Trophoblast cell (in vitro differentiated cells and primary cell): ENCODE data around the gene ABCB1.
A peak's percentile ranks its signal among the peaks of the same experiment; 100 is the strongest.
"Not testable (repeated sequence)": the region's sequence is repeated elsewhere in the genome, so short reads cannot be mapped to it uniquely, and the experiment has no call there.

Source experiments
- DNase-seq, 2 donors: peaks; one replicate each; pipeline ENCODE4 v3.0.0-alpha.2; 2016
- H2AFZ ChIP-seq: 2 replicates; pipeline ENCODE4 v1.6.1; 2013; ENCODE audit warnings: low read length, moderate library complexity, mild to moderate bottlenecking; ENCODE audit not compliant: insufficient read depth, poor library complexity
- H2AK5ac ChIP-seq: 2 replicates; pipeline ENCODE4 v1.6.1; 2013; ENCODE audit warnings: mild to moderate bottlenecking, low read length
- H2BK120ac ChIP-seq: 2 replicates; pipeline ENCODE4 v1.6.1; 2013; ENCODE audit warnings: low read length, mild to moderate bottlenecking, moderate library complexity; ENCODE audit not compliant: insufficient read depth, poor library complexity
- H2BK12ac ChIP-seq: 2 replicates; pipeline ENCODE4 v1.6.1; 2013; ENCODE audit warnings: mild to moderate bottlenecking, low read length, moderate library complexity
- H2BK5ac ChIP-seq: 2 replicates; pipeline ENCODE4 v1.6.1; 2013; ENCODE audit warnings: low read length, low read depth, moderate library complexity, mild to moderate bottlenecking; ENCODE audit not compliant: poor library complexity
- H3K14ac ChIP-seq: 2 replicates; pipeline ENCODE4 v1.6.1; 2013; ENCODE audit warnings: mild to moderate bottlenecking, low read length
- H3K18ac ChIP-seq: 2 replicates; pipeline ENCODE4 v1.6.1; 2013; ENCODE audit warnings: mild to moderate bottlenecking, low read length
- H3K23ac ChIP-seq: 2 replicates; pipeline ENCODE4 v1.6.1; 2013; ENCODE audit warnings: low read length
- H3K27ac ChIP-seq: 2 replicates; pipeline ENCODE4 v1.5.1; 2013; ENCODE audit warnings: low read depth, mild to moderate bottlenecking, inconsistent platforms, low read length, moderate library complexity
- H3K27me3 ChIP-seq: 2 replicates; pipeline ENCODE4 v1.6.1; 2013; ENCODE audit warnings: inconsistent platforms, mild to moderate bottlenecking, low read length, moderate library complexity; ENCODE audit not compliant: insufficient read depth
- H3K36me3 ChIP-seq, 2 experiments: 1 replicate in 1 of 2; 2 replicates in 1 of 2; pipeline ENCODE4 v1.6.1; 2013; ENCODE audit warnings: low read length in 2 of 2, mild to moderate bottlenecking in 2 of 2, moderate library complexity in 1 of 2; ENCODE audit not compliant: insufficient read depth in 2 of 2, control insufficient read depth in 1 of 2
- H3K4ac ChIP-seq: 2 replicates; pipeline ENCODE4 v1.6.1; 2013; ENCODE audit warnings: low read depth, mild to moderate bottlenecking, low read length, moderate library complexity
- H3K4me1 ChIP-seq, 2 experiments: 1 replicate in 1 of 2; 2 replicates in 1 of 2; pipeline ENCODE4 v1.6.1; 2013; ENCODE audit warnings: low read length in 2 of 2, mild to moderate bottlenecking in 2 of 2, moderate library complexity in 1 of 2; ENCODE audit not compliant: insufficient read depth in 2 of 2, control insufficient read depth in 1 of 2
- H3K4me2 ChIP-seq: 2 replicates; pipeline ENCODE4 v1.6.1; 2013; ENCODE audit warnings: inconsistent platforms, mild to moderate bottlenecking, low read length, moderate library complexity
- H3K4me3 ChIP-seq: 2 replicates; pipeline ENCODE4 v1.5.1; 2013; ENCODE audit warnings: mild to moderate bottlenecking, low read depth, low read length, inconsistent platforms
- H3K79me1 ChIP-seq: one replicate; pipeline ENCODE4 v1.6.1; 2013; ENCODE audit warnings: low read length
- H3K79me2 ChIP-seq: 2 replicates; pipeline ENCODE4 v1.6.1; 2013; ENCODE audit warnings: low read length, mild to moderate bottlenecking; ENCODE audit not compliant: control insufficient read depth, insufficient read depth, poor library complexity
- H3K9ac ChIP-seq: 2 replicates; pipeline ENCODE4 v1.6.1; 2013; ENCODE audit warnings: mild to moderate bottlenecking, low read length
- H3K9me3 ChIP-seq: 2 replicates; pipeline ENCODE4 v1.6.1; 2013; ENCODE audit warnings: low read depth, mild to moderate bottlenecking, control low read depth, inconsistent platforms, low read length; ENCODE audit not compliant: insufficient read depth
- H4K12ac ChIP-seq: 2 replicates; pipeline ENCODE4 v1.6.1; 2013; ENCODE audit warnings: low read depth, mild to moderate bottlenecking, low read length, moderate library complexity
- H4K8ac ChIP-seq: 2 replicates; pipeline ENCODE4 v1.6.1; 2013; ENCODE audit warnings: low read depth, mild to moderate bottlenecking, low read length, moderate library complexity
- H4K91ac ChIP-seq: one replicate; pipeline ENCODE4 v1.6.1; 2013; ENCODE audit warnings: low read depth, mild to moderate bottlenecking, low read length, moderate library complexity
- WGBS: extraction: QIAGEN DNeasy Blood & Tissue Kit; methylation state at CpG from one replicate; pipeline ENCODE4 v1.1.7; 2013; ENCODE audit warnings: missing lambda C conversion rate; ENCODE audit not compliant: insufficient read length, insufficient coverage; ENCODE audit errors: extremely low coverage; 5-methylcytosine and 5-hydroxymethylcytosine counted together

Gene ABCB1

DNA sequence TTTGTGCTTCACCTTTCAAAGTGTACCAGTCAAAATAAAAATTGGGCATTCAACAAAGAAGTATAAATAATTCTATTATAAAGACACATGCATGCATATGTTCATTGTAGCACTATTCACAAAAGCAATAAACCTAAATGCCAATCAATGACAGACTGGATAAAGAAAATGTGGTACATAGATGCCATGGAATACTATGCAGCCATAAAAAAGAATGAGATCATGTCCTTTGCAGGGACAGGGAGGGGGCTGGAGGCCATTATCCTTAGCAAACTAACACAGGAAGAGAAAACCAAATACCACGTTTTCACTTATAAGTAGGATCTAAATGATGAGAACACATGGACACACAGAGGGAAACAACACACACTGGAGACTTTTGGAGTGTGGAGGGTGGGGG lies 28.2 kb downstream of the ABCB1 start:
- not testable (repeated sequence) for H4K12ac ChIP-seq, H3K18ac ChIP-seq, H4K91ac ChIP-seq, H3K79me2 ChIP-seq, H3K27me3 ChIP-seq, DNase-seq, H3K9me3 ChIP-seq, H3K4me3 ChIP-seq, H2BK12ac ChIP-seq, H2AK5ac ChIP-seq, H3K14ac ChIP-seq, H2AFZ ChIP-seq, H3K4me1 ChIP-seq, H3K36me3 ChIP-seq, H3K4me2 ChIP-seq, H2BK5ac ChIP-seq, H4K8ac ChIP-seq, H3K23ac ChIP-seq, H3K4ac ChIP-seq, H3K9ac ChIP-seq, H3K79me1 ChIP-seq, H3K27ac ChIP-seq, H2BK120ac ChIP-seq
- WGBS = no CpG with 5 or more reads among the region's 1 CpG

DNA sequence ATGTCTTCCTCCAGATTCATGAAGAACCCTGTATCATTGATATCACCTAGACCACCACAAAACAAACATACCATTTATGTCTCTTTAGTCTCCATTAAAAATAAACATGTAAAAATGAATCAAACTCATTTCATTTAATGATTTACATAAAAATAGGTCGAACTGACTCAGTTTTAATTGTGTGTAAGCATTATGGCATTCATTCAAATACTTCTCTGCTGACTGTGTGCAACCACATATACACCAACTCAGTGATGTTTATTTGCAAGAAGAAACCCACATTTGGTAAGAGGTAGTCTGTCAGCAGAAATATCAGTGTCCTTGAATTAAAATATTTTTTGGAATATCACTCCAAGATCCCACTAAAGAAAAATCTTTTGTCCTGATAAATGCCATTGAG lies 30.5 kb downstream of the ABCB1 start:
- H3K4me2 ChIP-seq = no peak overlapping the region
- H3K4ac ChIP-seq = no peak overlapping the region
- no peak overlapping the region for H3K9ac ChIP-seq
- H3K4me3 ChIP-seq = no peak overlapping the region
- no peak overlapping the region for H2AK5ac ChIP-seq
- H3K27me3 ChIP-seq = no peaks in the 10 kb centered on the region
- no peak overlapping the region for H2BK12ac ChIP-seq
- H3K9me3 ChIP-seq = no peaks in the 10 kb centered on the region
- no peaks in the 10 kb centered on the region for H3K79me1 ChIP-seq
- H2AFZ ChIP-seq = no peak overlapping the region
- no peak overlapping the region for H2BK5ac ChIP-seq
- peak in 1 of 2 donors; percentile 40 for DNase-seq
- no CpG with 5 or more reads among the region's 1 CpG for WGBS
- no peak overlapping the region for H4K91ac ChIP-seq
- no peaks in the 10 kb centered on the region for H3K36me3 ChIP-seq
- H4K12ac ChIP-seq = no peak overlapping the region
- no peak overlapping the region for H2BK120ac ChIP-seq
- no peaks in the 10 kb centered on the region for H3K4me1 ChIP-seq
- H4K8ac ChIP-seq = no peak overlapping the region
- no peak overlapping the region for H3K18ac ChIP-seq
- no peak overlapping the region for H3K14ac ChIP-seq
- no peaks in the 10 kb centered on the region for H3K79me2 ChIP-seq
- H3K23ac ChIP-seq = no peak overlapping the region
- H3K27ac ChIP-seq = no peak overlapping the region

DNA sequence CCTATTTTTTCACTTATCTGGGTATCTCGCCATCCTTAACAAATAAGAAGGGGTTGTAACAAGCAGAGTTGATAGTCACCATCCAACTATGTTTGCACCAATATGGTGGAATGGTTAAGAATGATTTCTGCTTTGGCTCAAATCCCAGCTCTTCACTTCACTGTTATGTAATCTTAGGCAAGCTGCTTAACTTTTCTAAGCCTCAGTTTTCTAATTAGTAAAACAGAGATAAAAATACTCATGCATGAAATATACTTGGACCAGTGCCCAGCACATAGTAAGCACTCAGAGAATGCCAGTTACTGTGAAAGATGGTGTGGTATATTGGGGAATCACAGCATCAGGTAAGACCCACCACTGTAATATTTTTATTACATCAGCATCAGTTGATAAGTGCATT lies 33.6 kb downstream of the ABCB1 start:
- Histone ChIP-seq H3K79me1 (no peaks in the 10 kb centered on the region), H2AFZ (no peak overlapping the region), H2AK5ac (no peak overlapping the region), H3K4me1 (no peaks in the 10 kb centered on the region), H4K8ac (no peak overlapping the region), H3K4me3 (no peak overlapping the region), H3K18ac (no peak overlapping the region), H2BK12ac (no peak overlapping the region), H3K4me2 (no peak overlapping the region), H2BK120ac (no peak overlapping the region), H3K27ac (no peak overlapping the region), H3K9me3 (no peaks in the 10 kb centered on the region), H3K36me3 (no peaks in the 10 kb centered on the region), H3K14ac (no peak overlapping the region), H3K4ac (no peak overlapping the region), H4K12ac (no peak overlapping the region), H2BK5ac (no peak overlapping the region), H3K9ac (no peak overlapping the region), H4K91ac (no peak overlapping the region), H3K27me3 (no peaks in the 10 kb centered on the region), H3K79me2 (no peaks in the 10 kb centered on the region), H3K23ac (no peak overlapping the region)
- no peak for DNase-seq
- whole genome bisulfite sequencing = no CpG with 5 or more reads among the region's 1 CpG

DNA sequence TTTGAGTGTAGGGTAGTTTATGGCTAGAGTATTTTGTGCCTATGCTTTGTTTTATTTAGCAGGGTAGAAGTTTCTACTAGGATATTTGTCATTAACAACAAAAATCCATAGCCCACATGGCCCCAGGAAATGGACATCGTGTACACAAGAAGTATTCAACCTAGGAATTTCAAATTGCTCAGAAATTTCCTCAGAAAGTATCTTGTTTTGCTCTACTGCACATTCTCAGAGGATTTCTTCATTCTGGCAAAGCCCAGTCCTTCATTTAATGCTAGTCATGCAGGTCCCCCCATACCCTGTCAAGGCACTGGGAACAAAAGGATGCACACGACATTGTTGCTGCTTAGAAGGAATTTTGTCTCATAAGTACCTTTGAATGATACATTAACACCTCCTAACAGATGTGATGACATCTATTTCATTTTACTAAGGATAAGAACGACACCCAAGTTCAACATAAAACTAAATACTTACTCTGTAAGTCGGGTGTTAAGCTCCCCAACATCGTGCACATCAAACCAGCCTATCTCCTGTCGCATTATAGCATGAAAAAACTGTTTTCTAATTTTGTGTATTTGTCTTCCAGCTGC lies 34.3 kb downstream of the ABCB1 start:
- Histone ChIP-seq H4K91ac (no peak overlapping the region), H3K79me2 (no peaks in the 10 kb centered on the region), H2AK5ac (no peak overlapping the region), H4K8ac (no peak overlapping the region), H3K4me2 (no peak overlapping the region), H2BK12ac (no peak overlapping the region), H3K4me3 (no peak overlapping the region), H2BK5ac (no peak overlapping the region), H3K27ac (no peak overlapping the region), H4K12ac (no peak overlapping the region), H3K79me1 (no peaks in the 10 kb centered on the region), H3K4me1 (no peaks in the 10 kb centered on the region), H3K23ac (no peak overlapping the region), H3K27me3 (no peaks in the 10 kb centered on the region), H3K36me3 (no peaks in the 10 kb centered on the region), H3K4ac (no peak overlapping the region), H3K9ac (no peak overlapping the region), H3K18ac (no peak overlapping the region), H2AFZ (no peak overlapping the region), H3K14ac (no peak overlapping the region), H3K9me3 (no peaks in the 10 kb centered on the region), H2BK120ac (no peak overlapping the region)
- DNase-seq = peak; percentile 58 to 90
- no CpG with 5 or more reads among the region's 6 CpGs for WGBS
